T-helper 17 cell (primary cell): ENCODE data around the gene VAV3. TPM values are rescaled to one million over a fixed set of nuclear protein-coding genes. Genes with fewer than 3 reads are reported as not detected.
A peak's percentile ranks its signal among the peaks of the same experiment; 100 is the strongest.

Source experiments
- ATAC-seq: fragments of 150-1000 bp; cut with Tn5 transposase; 2 replicates; pipeline ENCODE4 v1.10.0; 2021; ENCODE audit warnings: mild to moderate bottlenecking, moderate library complexity
- DNase-seq, 3 donors: peaks; one replicate each; pipeline versions ENCODE4 v3.0.0 to v3.0.0-alpha.2; 2020 to 2021
- H3K9me3 ChIP-seq: one replicate; pipeline ENCODE4 v1.7.0; 2013; ENCODE audit warnings: low read length, mild to moderate bottlenecking; ENCODE audit not compliant: control insufficient read depth, poor library complexity, severe bottlenecking
- H3K27ac Mint-ChIP-seq: one replicate; pipeline ENCODE4 v1.8.0; 2022; ENCODE audit warnings: mild to moderate bottlenecking, moderate library complexity, mixed read lengths
- H3K27me3 Mint-ChIP-seq: one replicate; pipeline ENCODE4 v1.8.0; 2022; ENCODE audit warnings: mixed read lengths
- H3K36me3 Mint-ChIP-seq: one replicate; pipeline ENCODE4 v1.8.0; 2022; ENCODE audit warnings: low read depth, mixed read lengths
- H3K4me1 Mint-ChIP-seq: one replicate; pipeline ENCODE4 v1.8.0; 2022; ENCODE audit warnings: mild to moderate bottlenecking, mixed read lengths
- H3K4me3 Mint-ChIP-seq: one replicate; pipeline ENCODE4 v1.8.0; 2022; ENCODE audit warnings: mild to moderate bottlenecking, moderate library complexity, mixed read lengths
- total RNA-seq, 4 donors: library from RNA in 2 of 4; stranded (reverse) in 2 of 4; gene quantifications; one replicate each; pipeline ENCODE4 v1.2.3 and lab custom pipeline; 2022 to 2026

VAV3 gene
- total RNA-seq, 2 donors from 2014 or later: 10.6 to 11.0 TPM

GRCh38 chr1:107617456-107617855 is 347.5 kb downstream of the VAV3 start:
- no peaks in the 10 kb centered on the region for H3K9me3 ChIP-seq
- DNase-seq (no peak), ATAC-seq (no peak)
- H3K36me3 Mint-ChIP-seq: peaks cover 3% of the 10 kb centered on the region
- no peak overlapping the region for H3K4me3 Mint-ChIP-seq
- no peak overlapping the region for H3K27ac Mint-ChIP-seq
- no peaks in the 10 kb centered on the region for H3K27me3 Mint-ChIP-seq
- H3K4me1 Mint-ChIP-seq: no peaks in the 10 kb centered on the region

GRCh38 chr1:107609808-107610207 is 355.2 kb downstream of the VAV3 start:
- H3K4me3 Mint-ChIP-seq: no peak overlapping the region
- no peaks in the 10 kb centered on the region for H3K27me3 Mint-ChIP-seq
- DNase-seq: no peak
- no peaks in the 10 kb centered on the region for H3K36me3 Mint-ChIP-seq
- no peaks in the 10 kb centered on the region for H3K9me3 ChIP-seq
- no peak overlapping the region for H3K27ac Mint-ChIP-seq
- peaks cover 2% of the 10 kb centered on the region for H3K4me1 Mint-ChIP-seq
- ATAC-seq: no peak

GRCh38 chr1:107604825-107605224 is 360.2 kb downstream of the VAV3 start:
- no peaks in the 10 kb centered on the region for H3K27me3 Mint-ChIP-seq
- H3K27ac Mint-ChIP-seq: peak overlapping the region; percentile 43
- no peaks in the 10 kb centered on the region for H3K36me3 Mint-ChIP-seq
- ATAC-seq: no peak
- no peaks in the 10 kb centered on the region for H3K9me3 ChIP-seq
- DNase-seq: no peak
- H3K4me3 Mint-ChIP-seq: no peak overlapping the region
- peaks cover 4% of the 10 kb centered on the region for H3K4me1 Mint-ChIP-seq

- no peaks in the 10 kb centered on the region for H3K9me3 ChIP-seq
- no peaks in the 10 kb centered on the region for H3K27me3 Mint-ChIP-seq
- no peaks in the 10 kb centered on the region for H3K36me3 Mint-ChIP-seq
- H3K4me1 Mint-ChIP-seq: peaks cover 4% of the 10 kb centered on the region
- no peak overlapping the region for H3K27ac Mint-ChIP-seq
- no peak for ATAC-seq
- no peak overlapping the region for H3K4me3 Mint-ChIP-seq
- no peak for DNase-seq
Observed at GRCh38 chr1:107600607-107601160, 364.3 kb downstream of the VAV3 start.

GRCh38 chr1:107599220-107599619 is 365.8 kb downstream of the VAV3 start:
- no peak for ATAC-seq
- no peaks in the 10 kb centered on the region for H3K9me3 ChIP-seq
- no peak for DNase-seq
- H3K27ac Mint-ChIP-seq: no peak overlapping the region
- peaks cover 2% of the 10 kb centered on the region for H3K4me1 Mint-ChIP-seq
- no peak overlapping the region for H3K4me3 Mint-ChIP-seq
- no peaks in the 10 kb centered on the region for H3K36me3 Mint-ChIP-seq
- H3K27me3 Mint-ChIP-seq: no peaks in the 10 kb centered on the region

- peaks cover 9% of the 10 kb centered on the region for H3K4me1 Mint-ChIP-seq
- H3K36me3 Mint-ChIP-seq: no peaks in the 10 kb centered on the region
- DNase-seq: no peak
- H3K27me3 Mint-ChIP-seq: no peaks in the 10 kb centered on the region
- H3K9me3 ChIP-seq: no peaks in the 10 kb centered on the region
- H3K4me3 Mint-ChIP-seq: no peak overlapping the region
- no peak overlapping the region for H3K27ac Mint-ChIP-seq
- ATAC-seq: no peak
Observed at GRCh38 chr1:107597290-107597689, 367.7 kb downstream of the VAV3 start.

- Mint-ChIP-seq H3K4me1 (peaks cover 10% of the 10 kb centered on the region), H3K27me3 (no peaks in the 10 kb centered on the region), H3K36me3 (no peaks in the 10 kb centered on the region), H3K4me3 (no peak overlapping the region), H3K27ac (peak overlapping the region; percentile 6)
- H3K9me3 ChIP-seq: no peaks in the 10 kb centered on the region
- ATAC-seq (no peak), DNase-seq (no peak)
Observed at GRCh38 chr1:107594536-107594935, 370.4 kb downstream of the VAV3 start.

- peak overlapping the region; percentile 6 for H3K27ac Mint-ChIP-seq
- ATAC-seq (no peak), DNase-seq (no peak)
- H3K9me3 ChIP-seq: no peaks in the 10 kb centered on the region
- peaks cover 10% of the 10 kb centered on the region for H3K4me1 Mint-ChIP-seq
- H3K36me3 Mint-ChIP-seq: no peaks in the 10 kb centered on the region
- H3K4me3 Mint-ChIP-seq: no peak overlapping the region
- H3K27me3 Mint-ChIP-seq: no peaks in the 10 kb centered on the region
Observed at GRCh38 chr1:107593501-107594209, 371.3 kb downstream of the VAV3 start.

GRCh38 chr1:107590900-107591622 is 373.9 kb downstream of the VAV3 start:
- ATAC-seq: no peak

GRCh38 chr1:107590087-107590486 is 374.9 kb downstream of the VAV3 start:
- Mint-ChIP-seq H3K27ac (no peak overlapping the region), H3K4me3 (no peak overlapping the region), H3K36me3 (peaks cover 7% of the 10 kb centered on the region), H3K4me1 (peaks cover 10% of the 10 kb centered on the region), H3K27me3 (no peaks in the 10 kb centered on the region)
- ATAC-seq: no peak
- no peak for DNase-seq
- H3K9me3 ChIP-seq: no peaks in the 10 kb centered on the region

More at GRCh38 chr1:107590900-107591622, 373.9 kb downstream of the VAV3 start:
- no peak for DNase-seq
- Mint-ChIP-seq H3K36me3 (peaks cover 5% of the 10 kb centered on the region), H3K27me3 (no peaks in the 10 kb centered on the region), H3K4me3 (no peak overlapping the region), H3K27ac (no peak overlapping the region), H3K4me1 (peaks cover 10% of the 10 kb centered on the region)
- no peaks in the 10 kb centered on the region for H3K9me3 ChIP-seq

- H3K4me3 Mint-ChIP-seq: no peak overlapping the region
- no peaks in the 10 kb centered on the region for H3K9me3 ChIP-seq
- no peaks in the 10 kb centered on the region for H3K27me3 Mint-ChIP-seq
- DNase-seq (no peak), ATAC-seq (no peak)
- peaks cover 7% of the 10 kb centered on the region for H3K36me3 Mint-ChIP-seq
- H3K4me1 Mint-ChIP-seq: peaks cover 3% of the 10 kb centered on the region
- H3K27ac Mint-ChIP-seq: no peak overlapping the region
Observed at GRCh38 chr1:107588321-107588720, 376.7 kb downstream of the VAV3 start.

GRCh38 chr1:107575226-107575625 is 389.8 kb downstream of the VAV3 start:
- no peak overlapping the region for H3K4me3 Mint-ChIP-seq
- DNase-seq (no peak), ATAC-seq (no peak)
- peaks cover 6% of the 10 kb centered on the region for H3K36me3 Mint-ChIP-seq
- no peak overlapping the region for H3K27ac Mint-ChIP-seq
- peaks cover 3% of the 10 kb centered on the region for H3K4me1 Mint-ChIP-seq
- H3K27me3 Mint-ChIP-seq: no peaks in the 10 kb centered on the region
- no peaks in the 10 kb centered on the region for H3K9me3 ChIP-seq

GRCh38 chr1:107574044-107574443 is 390.9 kb downstream of the VAV3 start:
- Mint-ChIP-seq H3K27ac (no peak overlapping the region), H3K4me3 (no peak overlapping the region), H3K4me1 (peaks cover 3% of the 10 kb centered on the region), H3K36me3 (peaks cover 3% of the 10 kb centered on the region), H3K27me3 (no peaks in the 10 kb centered on the region)
- DNase-seq (no peak), ATAC-seq (no peak)
- H3K9me3 ChIP-seq: no peaks in the 10 kb centered on the region
